IMR-90 (cell line): Measurements from ENCODE around the gene ADAMTS20.

Experiments used
- BHLHE40 ChIP-seq: fragments of 150-350 bp; IDR thresholded peaks from 2 replicates; pipeline ENCODE4 v1.6.1; 2016; ENCODE audit warnings: mild to moderate bottlenecking, low read depth, low read length
- CEBPB ChIP-seq: IDR thresholded peaks from 2 replicates; pipeline ENCODE4 v1.6.1; 2012; ENCODE audit warnings: low read depth, low read length, improper control_type of control experiment
- CTCF ChIP-seq: conservative IDR thresholded peaks from 2 replicates; pipeline ENCODE4 v1.5.1; 2012; ENCODE audit warnings: mild to moderate bottlenecking, low read depth, low read length, improper control_type of control experiment
- NFE2L2 ChIP-seq: fragments of 150-350 bp; IDR thresholded peaks from 2 replicates; pipeline ENCODE4 v1.6.1; 2016; ENCODE audit warnings: low read depth, mild to moderate bottlenecking, low read length
- POLR2A ChIP-seq: IDR thresholded peaks from 2 replicates; pipeline ENCODE4 v1.6.1; 2012; ENCODE audit warnings: mild to moderate bottlenecking, low read depth, low read length
- RAD21 ChIP-seq: IDR thresholded peaks from 2 replicates; pipeline ENCODE4 v1.6.1; 2012; ENCODE audit warnings: low read length, improper control_type of control experiment
- RCOR1 ChIP-seq: IDR thresholded peaks from 2 replicates; pipeline ENCODE4 v1.6.1; 2012; ENCODE audit warnings: mild to moderate bottlenecking, low read length, improper control_type of control experiment; ENCODE audit not compliant: insufficient replicate concordance
- USF2 ChIP-seq: fragments of 150-350 bp; IDR thresholded peaks from 2 replicates; pipeline ENCODE4 v1.6.1; 2017; ENCODE audit warnings: mild to moderate bottlenecking, antibody characterized with exemption, low read length, low read depth

GRCh38 chr12:43416981-43417380 lies 135.0 kb downstream of the ADAMTS20 start:
- no peak for TF ChIP-seq NFE2L2
- no peak for TF ChIP-seq USF2
- no peak for TF ChIP-seq RAD21
- TF ChIP-seq CTCF = no peak
- TF ChIP-seq RCOR1 = no peak
- no peak for TF ChIP-seq POLR2A
- no peak for TF ChIP-seq CEBPB
- no peak for TF ChIP-seq BHLHE40
